SK-N-SH (cell line): Measurements from ENCODE around the gene BCL2L13. TPM values are rescaled to one million over a fixed set of nuclear protein-coding genes. Genes with fewer than 3 reads are reported as not detected.

ENCODE experiments used
- CTCF ChIA-PET: fragments of 300-600, 350-600 bp; formaldehyde crosslinking; extraction: SDS; loops from one replicate; lab custom pipeline; 2021; lab: Yijun Ruan, JAX
- POLR2A ChIA-PET: fragments of 350-600 bp; sonication (Branson Sonifier 250); formaldehyde crosslinking; extraction: SDS; loops from one replicate; lab custom pipeline; 2020; ENCODE audit warnings: antibody characterized with exemption, inconsistent platforms; lab: Yijun Ruan, JAX
- DNase-seq: peaks from one replicate; pipeline ENCODE4 v3.0.0; 2012
- H2AFZ ChIP-seq: fragments of 200-600 bp; sonication (generic); 2 replicates; pipeline ENCODE4 v1.8.1; 2016; ENCODE audit warnings: antibody characterized with exemption, mild to moderate bottlenecking, low read depth
- H3F3A ChIP-seq: fragments of 200-600 bp; sonication (generic); replicated peaks from 2 replicates; pipeline ENCODE3; 2016; ENCODE audit warnings: antibody characterized with exemption, mild to moderate bottlenecking; ENCODE audit not compliant: insufficient read depth
- H3K27ac ChIP-seq, 2 experiments: fragments of 200-500 bp in 1 of 2; fragments of 200-600 bp in 1 of 2; sonication (Bioruptor generic) in 1 of 2; sonication (generic), shearing (Covaris generic) in 1 of 2; 2 replicates each; pipeline versions ENCODE4 v1.5.1 to v1.6.1; 2014 to 2016; ENCODE audit warnings: low read depth in 2 of 2, inconsistent platforms in 1 of 2, low read length in 1 of 2, mild to moderate bottlenecking in 1 of 2, mixed read lengths in 1 of 2
- H3K27me3 ChIP-seq: fragments of 200-600 bp; sonication (generic), shearing (Covaris generic); 2 replicates; pipeline ENCODE4 v1.6.1; 2016; ENCODE audit warnings: mixed run types; ENCODE audit not compliant: insufficient read depth
- H3K36me3 ChIP-seq, 2 experiments: fragments of 200-500 bp in 1 of 2; fragments of 200-600 bp in 1 of 2; sonication (Bioruptor generic) in 1 of 2; sonication (generic) in 1 of 2; replicated peaks in 1 of 2; 2 replicates each; pipeline versions ENCODE3 to v1.5.1; 2014 to 2016; ENCODE audit warnings: low read length in 1 of 2, mild to moderate bottlenecking in 1 of 2; ENCODE audit not compliant: insufficient read depth in 2 of 2, control insufficient read depth in 1 of 2
- H3K4me1 ChIP-seq, 2 experiments: fragments of 200-500 bp in 1 of 2; fragments of 200-600 bp in 1 of 2; sonication (Bioruptor generic) in 1 of 2; sonication (generic), shearing (Covaris generic) in 1 of 2; 2 replicates each; pipeline versions ENCODE4 v1.5.1 to v1.6.1; 2014 to 2016; ENCODE audit warnings: low read depth in 1 of 2, low read length in 1 of 2, mixed run types in 1 of 2; ENCODE audit not compliant: insufficient read depth in 2 of 2, control insufficient read depth in 1 of 2
- H3K4me2 ChIP-seq: fragments of 200-600 bp; sonication (generic), shearing (Covaris generic); 2 replicates; pipeline ENCODE4 v1.6.1; 2017; ENCODE audit warnings: mixed run types
- H3K4me3 ChIP-seq, 2 experiments: fragments of 200-500 bp in 1 of 2; fragments of 200-600 bp in 1 of 2; sonication (Bioruptor generic) in 1 of 2; sonication (generic), shearing (Covaris generic) in 1 of 2; 2 replicates each; pipeline versions ENCODE4 v1.5.1 to v1.8.1; 2014 to 2016; ENCODE audit warnings: low read depth in 2 of 2, inconsistent platforms in 1 of 2, low read length in 1 of 2, mild to moderate bottlenecking in 1 of 2, mixed read lengths in 1 of 2, moderate library complexity in 1 of 2
- H3K79me2 ChIP-seq: fragments of 200-600 bp; sonication (generic); 2 replicates; pipeline ENCODE4 v1.8.1; 2017; ENCODE audit warnings: mild to moderate bottlenecking; ENCODE audit not compliant: insufficient read depth
- H3K9ac ChIP-seq: fragments of 200-600 bp; sonication (generic); 2 replicates; pipeline ENCODE4 v1.6.1; 2017; ENCODE audit warnings: mixed run types
- H3K9me2 ChIP-seq: fragments of 200-600 bp; sonication (generic); 2 replicates; pipeline ENCODE4 v1.6.1; 2017; ENCODE audit warnings: mixed run types
- H3K9me3 ChIP-seq: fragments of 200-600 bp; sonication (generic); 2 replicates; pipeline ENCODE4 v1.6.1; 2017; ENCODE audit warnings: mixed run types, mild to moderate bottlenecking, moderate library complexity
- H4K20me1 ChIP-seq: fragments of 200-600 bp; sonication (generic); 2 replicates; pipeline ENCODE4 v1.6.1; 2017; ENCODE audit warnings: mild to moderate bottlenecking, mixed run types; ENCODE audit not compliant: insufficient read depth
- CTCF ChIP-seq: fragments of 200-600 bp; sonication (generic); IDR thresholded peaks from 2 replicates; pipeline ENCODE4 v1.6.1; 2017; ENCODE audit warnings: antibody characterized with exemption, mild to moderate bottlenecking, moderate library complexity
- EZH2phosphoT487 ChIP-seq: fragments of 200-600 bp; sonication (generic); IDR thresholded peaks from 2 replicates; pipeline ENCODE4 v1.6.1; 2017; ENCODE audit warnings: low read depth, mixed run types, mild to moderate bottlenecking, antibody characterized with exemption, moderate library complexity, borderline replicate concordance
- GABPA ChIP-seq: IDR thresholded peaks from 2 replicates; pipeline ENCODE4 v1.4.0; 2012; ENCODE audit warnings: low read depth, mild to moderate bottlenecking
- JUND ChIP-seq: IDR thresholded peaks from 2 replicates; pipeline ENCODE4 v1.4.0; 2012
- NFIC ChIP-seq: IDR thresholded peaks from 2 replicates; pipeline ENCODE4 v1.4.0; 2012; ENCODE audit warnings: borderline replicate concordance
- RFX5 ChIP-seq: IDR thresholded peaks from 2 replicates; pipeline ENCODE4 v1.6.1; 2012; ENCODE audit warnings: mild to moderate bottlenecking, improper control_type of control experiment, low read length
- SMC3 ChIP-seq: IDR thresholded peaks from 2 replicates; pipeline ENCODE4 v1.6.1; 2012; ENCODE audit warnings: low read depth, low read length, improper control_type of control experiment
- WGBS: methylation state at CpG from one replicate; pipeline ENCODE4 v1.1.6; 2017; ENCODE audit warnings: low lambda C conversion rate; 5-methylcytosine and 5-hydroxymethylcytosine counted together
- polyA plus RNA-seq, 3 experiments: library from polyadenylated mRNA; depleted of rRNA; stranded (reverse); fragments of >200 nt; gene quantifications; 2 replicates each; pipeline ENCODE4 v1.2.3, GENCODE V29; 2012
- TF ChIP-seq, protein P1 (sequence below): fragments of 150-350 bp; IDR thresholded peaks from 2 replicates; pipeline ENCODE4 v1.6.1; 2016; ENCODE audit warnings: mild to moderate bottlenecking, low read depth, low read length

Gene BCL2L13
- polyA plus RNA-seq, 1 of the 3 experiments (the other 2 are of a cell fraction), result 37.1 TPM

DNA sequence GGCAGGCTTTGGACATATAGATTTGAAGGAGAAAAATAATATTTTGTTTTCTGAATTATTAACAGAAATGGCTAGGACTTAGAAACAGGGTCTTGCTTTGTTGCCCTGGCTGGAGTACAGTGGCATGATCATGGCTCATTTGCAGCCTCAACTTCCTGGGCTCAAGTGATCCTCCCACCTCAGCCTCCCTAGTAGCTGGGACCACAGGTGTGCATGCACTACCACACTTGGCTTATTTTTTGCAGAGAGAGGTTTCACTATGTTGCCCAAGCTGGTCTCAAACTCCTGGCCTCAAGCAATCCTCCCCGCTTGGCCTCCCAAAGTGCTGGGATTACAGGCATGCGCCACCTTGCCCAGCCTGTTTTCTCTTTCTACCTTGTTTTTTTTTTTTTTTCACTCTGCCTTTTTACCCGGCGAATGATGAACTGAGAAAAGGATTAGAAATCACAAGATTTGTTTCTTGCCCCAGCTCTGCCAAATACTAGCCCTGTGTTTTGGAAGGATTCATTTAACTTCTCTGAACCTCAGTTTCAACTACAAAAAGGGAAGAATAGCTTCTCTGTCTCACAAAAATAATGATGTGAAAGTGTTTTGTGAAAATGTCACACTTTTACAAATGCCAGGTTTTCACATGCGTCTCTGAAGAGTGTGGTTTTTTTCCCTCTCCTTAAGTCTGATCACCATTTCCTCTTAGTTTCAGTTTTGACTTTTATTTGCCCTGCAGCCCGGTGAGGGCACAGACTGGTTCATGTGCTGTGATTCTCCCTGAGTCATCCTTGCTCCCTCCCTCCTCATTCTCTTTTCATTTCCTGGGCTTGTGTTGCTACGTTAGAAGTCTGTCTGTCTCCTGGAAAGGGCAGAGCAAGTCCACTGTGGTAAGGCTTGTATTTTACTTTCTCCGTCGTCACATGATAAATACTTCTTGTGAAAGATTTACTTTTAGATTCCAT is 67.7 kb downstream of the BCL2L13 start (continued):
- TF ChIP-seq, protein P1, sequence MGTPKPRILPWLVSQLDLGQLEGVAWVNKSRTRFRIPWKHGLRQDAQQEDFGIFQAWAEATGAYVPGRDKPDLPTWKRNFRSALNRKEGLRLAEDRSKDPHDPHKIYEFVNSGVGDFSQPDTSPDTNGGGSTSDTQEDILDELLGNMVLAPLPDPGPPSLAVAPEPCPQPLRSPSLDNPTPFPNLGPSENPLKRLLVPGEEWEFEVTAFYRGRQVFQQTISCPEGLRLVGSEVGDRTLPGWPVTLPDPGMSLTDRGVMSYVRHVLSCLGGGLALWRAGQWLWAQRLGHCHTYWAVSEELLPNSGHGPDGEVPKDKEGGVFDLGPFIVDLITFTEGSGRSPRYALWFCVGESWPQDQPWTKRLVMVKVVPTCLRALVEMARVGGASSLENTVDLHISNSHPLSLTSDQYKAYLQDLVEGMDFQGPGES, result no peak
- TF ChIP-seq JUND, result peak; percentile 79

- DNase-seq, result no peak
- no peaks in the 10 kb centered on the region for H3K27me3 ChIP-seq
- H3K27ac ChIP-seq, result peak overlapping the region; percentile 64 to 95
- no peaks in the 10 kb centered on the region for H3K9me2 ChIP-seq
- TF ChIP-seq EZH2phosphoT487 (no peak), RFX5 (no peak), CTCF (no peak), SMC3 (no peak), NFIC (no peak), GABPA (peak; percentile 7; the same call in 1 of the 2 replicates)
- TF ChIP-seq, protein P1, result no peak
- WGBS, result 79% methylated on average over 1 of the region's 1 CpG
- peak overlapping the region; percentile 33; the same call in 1 of the 2 replicates for H2AFZ ChIP-seq
- POLR2A ChIA-PET, result no interaction called here
- peak overlapping the region; percentile 75 for H3K9ac ChIP-seq
- peaks cover 4 to 18% of the 10 kb centered on the region in 2 experiments for H3K36me3 ChIP-seq
- peak overlapping the region; percentile 33 to 63; a peak in 3 of 4 replicates for H3K4me3 ChIP-seq
- peak overlapping the region; percentile 77 for H3K4me2 ChIP-seq
- no peaks in the 10 kb centered on the region for H3K9me3 ChIP-seq
- H3F3A ChIP-seq, result peaks cover 28% of the 10 kb centered on the region
- H3K79me2 ChIP-seq, result peaks cover 47% of the 10 kb centered on the region
- peaks cover 3 to 7% of the 10 kb centered on the region in 2 experiments; a peak in 3 of 4 replicates for H3K4me1 ChIP-seq
- CTCF ChIA-PET, result interaction anchor here (0.9 to 1.9 kb wide), 2 partner anchors 16 to 36 kb away, joined by 3 to 6 read pairs; no protein-coding TSS in a partner anchor
- H4K20me1 ChIP-seq, result no peaks in the 10 kb centered on the region
Measured at GRCh38 chr22:17706947-17707346, 68.4 kb downstream of the BCL2L13 start.
